ENCODE data around the gene TAS2R42. TPM values are rescaled to one million over a fixed set of nuclear protein-coding genes. Genes with fewer than 3 reads are reported as not detected.

Gene TAS2R42
- total RNA-seq, 2 experiments from 2014 or later, result not detected

DNA sequence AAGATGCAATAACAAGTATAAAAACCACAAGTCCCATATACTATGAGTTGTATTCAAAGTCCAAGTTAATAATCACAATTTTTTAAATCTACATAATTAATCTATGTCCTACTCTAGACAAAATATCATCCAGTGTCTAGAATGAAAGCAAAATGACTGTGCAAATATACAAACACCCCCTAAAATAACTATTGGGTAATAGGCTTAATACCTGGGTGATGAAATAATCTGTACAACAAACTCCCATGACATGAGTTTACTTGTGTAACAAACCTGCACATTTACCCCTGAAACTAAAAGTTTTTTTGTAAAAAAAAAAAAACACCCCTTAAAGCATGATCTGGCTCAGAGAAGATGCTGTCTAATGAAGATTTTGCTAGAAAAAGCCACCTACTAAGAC, 4.2 kb downstream of the TAS2R42 start:
- intact Hi-C loops (cut with micrococcal nuclease; ENCODE audit: unreplicated experiment), result no loop called here
- H3K79me2 ChIP-seq (ENCODE audit: insufficient read depth, low read depth, low read length), result no peaks in the 10 kb centered on the region
- H3K4me3 ChIP-seq (ENCODE audit: low read depth, low read length, poor library complexity, severe bottlenecking), result no peak overlapping the region
- H3K9me2 ChIP-seq (ENCODE audit: insufficient read depth, low read length), result no peaks in the 10 kb centered on the region
- TF ChIP-seq EZH2phosphoT487 (IDR thresholded peaks at IDR 0.05; ENCODE audit: borderline replicate concordance, low read depth, low read length), result no peak
- TF ChIP-seq, protein P1, sequence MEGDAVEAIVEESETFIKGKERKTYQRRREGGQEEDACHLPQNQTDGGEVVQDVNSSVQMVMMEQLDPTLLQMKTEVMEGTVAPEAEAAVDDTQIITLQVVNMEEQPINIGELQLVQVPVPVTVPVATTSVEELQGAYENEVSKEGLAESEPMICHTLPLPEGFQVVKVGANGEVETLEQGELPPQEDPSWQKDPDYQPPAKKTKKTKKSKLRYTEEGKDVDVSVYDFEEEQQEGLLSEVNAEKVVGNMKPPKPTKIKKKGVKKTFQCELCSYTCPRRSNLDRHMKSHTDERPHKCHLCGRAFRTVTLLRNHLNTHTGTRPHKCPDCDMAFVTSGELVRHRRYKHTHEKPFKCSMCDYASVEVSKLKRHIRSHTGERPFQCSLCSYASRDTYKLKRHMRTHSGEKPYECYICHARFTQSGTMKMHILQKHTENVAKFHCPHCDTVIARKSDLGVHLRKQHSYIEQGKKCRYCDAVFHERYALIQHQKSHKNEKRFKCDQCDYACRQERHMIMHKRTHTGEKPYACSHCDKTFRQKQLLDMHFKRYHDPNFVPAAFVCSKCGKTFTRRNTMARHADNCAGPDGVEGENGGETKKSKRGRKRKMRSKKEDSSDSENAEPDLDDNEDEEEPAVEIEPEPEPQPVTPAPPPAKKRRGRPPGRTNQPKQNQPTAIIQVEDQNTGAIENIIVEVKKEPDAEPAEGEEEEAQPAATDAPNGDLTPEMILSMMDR (conservative IDR thresholded peaks at IDR 0.05; ENCODE audit: low read length), result no peak
- ChIA-PET CTCF (ENCODE audit: unreplicated experiment) (no interaction called here), POLR2A (no interaction called here)
- no peaks in the 10 kb centered on the region for H3K36me3 ChIP-seq (ENCODE audit: insufficient read depth, low read length)
- H3K9me3 ChIP-seq (ENCODE audit: low read length), result no peaks in the 10 kb centered on the region
- H2AFZ ChIP-seq (ENCODE audit: low read length), result no peak overlapping the region
- no peaks in the 10 kb centered on the region for H3K4me1 ChIP-seq (ENCODE audit: insufficient read depth, low read length, poor library complexity, severe bottlenecking)
- DNase-seq (ENCODE audit: low spot score), result no peak
- H3K4me2 ChIP-seq (ENCODE audit: low read length), result no peak overlapping the region
- no peaks in the 10 kb centered on the region for H4K20me1 ChIP-seq (ENCODE audit: insufficient read depth, low read length)
- H3K27ac ChIP-seq (ENCODE audit: low read depth, low read length, poor library complexity, severe bottlenecking), result no peak overlapping the region
- no TSS peak for BruUV-seq (replicated peaks)

DNA sequence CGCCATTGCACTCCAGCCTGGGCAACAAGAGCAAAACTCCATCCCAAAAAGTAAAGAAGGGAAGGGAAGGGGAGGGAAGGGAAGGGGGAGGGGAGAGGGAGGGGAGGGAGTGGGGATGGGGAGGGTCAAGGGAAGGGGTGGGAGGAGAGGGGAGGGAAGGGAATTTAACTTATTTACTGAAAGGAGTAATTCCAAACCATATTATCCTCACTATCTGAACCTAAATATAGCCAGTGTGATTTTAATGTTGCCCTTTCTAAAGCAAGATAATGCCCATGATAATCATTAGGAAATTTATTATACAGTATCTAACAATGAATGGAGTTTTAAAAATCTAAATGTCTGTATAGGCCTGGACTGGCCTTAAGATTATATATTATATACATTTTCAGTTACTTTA, 8.5 kb downstream of the TAS2R42 start:
- no TSS peak for BruUV-seq (replicated peaks)
- Histone ChIP-seq H3K4me3 (ENCODE audit: low read depth, low read length, poor library complexity, severe bottlenecking) (no peak overlapping the region), H3K9me3 (ENCODE audit: low read length) (no peaks in the 10 kb centered on the region), H2AFZ (ENCODE audit: low read length) (no peak overlapping the region), H3K79me2 (ENCODE audit: insufficient read depth, low read depth, low read length) (peaks cover 4% of the 10 kb centered on the region; the same call in 1 of the 2 replicates), H3K9me2 (ENCODE audit: insufficient read depth, low read length) (no peaks in the 10 kb centered on the region), H3K27ac (ENCODE audit: low read depth, low read length, poor library complexity, severe bottlenecking) (no peak overlapping the region), H3K4me2 (ENCODE audit: low read length) (no peak overlapping the region), H4K20me1 (ENCODE audit: insufficient read depth, low read length) (no peaks in the 10 kb centered on the region), H3K4me1 (ENCODE audit: insufficient read depth, low read length, poor library complexity, severe bottlenecking) (no peaks in the 10 kb centered on the region), H3K36me3 (ENCODE audit: insufficient read depth, low read length) (no peaks in the 10 kb centered on the region)
- ChIA-PET POLR2A (no interaction called here), CTCF (ENCODE audit: unreplicated experiment) (no interaction called here)
- intact Hi-C loops (cut with micrococcal nuclease; ENCODE audit: unreplicated experiment), result no loop called here
- no peak for TF ChIP-seq EZH2phosphoT487 (IDR thresholded peaks at IDR 0.05; ENCODE audit: borderline replicate concordance, low read depth, low read length)
- TF ChIP-seq, protein P1 (conservative IDR thresholded peaks at IDR 0.05; ENCODE audit: low read length), result no peak
- no peak for DNase-seq (ENCODE audit: low spot score)

DNA sequence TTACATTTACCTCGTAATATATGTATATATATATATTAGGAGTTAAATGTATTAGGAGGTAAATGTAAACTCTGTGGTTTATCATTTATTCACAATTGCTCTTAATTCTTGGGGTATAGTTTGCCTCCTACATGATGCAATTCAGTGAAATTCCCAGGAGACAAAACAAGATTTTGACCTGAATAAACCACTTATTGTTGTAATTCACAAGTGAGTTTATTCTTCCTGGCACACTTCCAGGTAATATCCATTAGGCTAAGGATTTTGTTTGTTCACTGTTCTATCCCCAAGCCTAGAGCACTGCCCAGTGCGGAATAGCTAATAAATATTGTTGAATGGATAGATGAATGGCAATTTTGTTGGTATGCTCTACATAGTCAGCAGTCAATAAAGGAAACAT, 12.7 kb downstream of the TAS2R42 start:
- no TSS peak for BruUV-seq (replicated peaks)
- CTCF ChIA-PET (ENCODE audit: unreplicated experiment), result interaction anchor here (0.8 kb wide), 1 partner anchor 10 kb away, joined by 3 read pairs; no protein-coding TSS in a partner anchor

More for the DNA sequence above, 12.7 kb downstream of the TAS2R42 start:
- POLR2A ChIA-PET, result interaction anchor here (0.8 to 1.9 kb wide), 2 partner anchors 10 to 28 kb away, joined by 3 to 4 read pairs; no protein-coding TSS in a partner anchor
- TF ChIP-seq, protein P1 (conservative IDR thresholded peaks at IDR 0.05; ENCODE audit: low read length), result no peak
- TF ChIP-seq EZH2phosphoT487 (IDR thresholded peaks at IDR 0.05; ENCODE audit: borderline replicate concordance, low read depth, low read length), result no peak
- H3K27ac ChIP-seq (ENCODE audit: low read depth, low read length, poor library complexity, severe bottlenecking), result no peak overlapping the region
- H3K36me3 ChIP-seq (ENCODE audit: insufficient read depth, low read length), result peaks cover 10% of the 10 kb centered on the region
- peaks cover 42% of the 10 kb centered on the region for H3K79me2 ChIP-seq (ENCODE audit: insufficient read depth, low read depth, low read length)
- no peaks in the 10 kb centered on the region for H3K9me3 ChIP-seq (ENCODE audit: low read length)
- H2AFZ ChIP-seq (ENCODE audit: low read length), result no peak overlapping the region
- H3K4me1 ChIP-seq (ENCODE audit: insufficient read depth, low read length, poor library complexity, severe bottlenecking), result peaks cover 22% of the 10 kb centered on the region
- intact Hi-C loops (cut with micrococcal nuclease; ENCODE audit: unreplicated experiment), result no loop called here
- DNase-seq (ENCODE audit: low spot score), result no peak
- no peak overlapping the region for H3K4me3 ChIP-seq (ENCODE audit: low read depth, low read length, poor library complexity, severe bottlenecking)
- no peak overlapping the region for H3K4me2 ChIP-seq (ENCODE audit: low read length)
- peaks cover 30% of the 10 kb centered on the region for H4K20me1 ChIP-seq (ENCODE audit: insufficient read depth, low read length)
- no peaks in the 10 kb centered on the region for H3K9me2 ChIP-seq (ENCODE audit: insufficient read depth, low read length)

Measured in OCI-LY7 (cell line).